DND-41 (cell line): ENCODE measurements around the gene ACP3.

Experiments
- ATAC-seq: fragments of 200-7000 bp; cut with Tn5 transposase; 3 replicates; pipeline ENCODE4 v1.9.1; 2021; ENCODE audit warnings: low read depth; ENCODE audit not compliant: insufficient read depth
- DNase-seq: peaks from one replicate; pipeline ENCODE4 v3.0.0-alpha.2; 2020
- H2AFZ ChIP-seq: 2 replicates; pipeline ENCODE4 v1.6.0; 2012; ENCODE audit warnings: low read depth, low read length
- H3K27ac ChIP-seq: 2 replicates; pipeline ENCODE4 v1.5.1; 2012; ENCODE audit warnings: low read length, inconsistent platforms
- H3K27me3 ChIP-seq: fragments of 200-600 bp; sonication (generic); 2 replicates; pipeline ENCODE4 v1.6.0; 2012; ENCODE audit warnings: low read length, mild to moderate bottlenecking, inconsistent platforms; ENCODE audit not compliant: insufficient read depth, poor library complexity
- H3K36me3 ChIP-seq: 2 replicates; pipeline ENCODE4 v1.5.1; 2012; ENCODE audit warnings: low read length, inconsistent platforms; ENCODE audit not compliant: insufficient read depth
- H3K4me1 ChIP-seq: 2 replicates; pipeline ENCODE4 v1.5.1; 2012; ENCODE audit warnings: mild to moderate bottlenecking, low read length; ENCODE audit not compliant: insufficient read depth
- H3K4me2 ChIP-seq: 2 replicates; pipeline ENCODE4 v1.6.0; 2012; ENCODE audit warnings: mild to moderate bottlenecking, moderate library complexity, low read length, inconsistent platforms; ENCODE audit not compliant: insufficient read depth
- H3K4me3 ChIP-seq, 2 experiments: fragments of 200-600 bp in 1 of 2; shearing (Covaris generic) in 1 of 2; 2 replicates each; pipeline ENCODE4 v1.5.1; 2012 to 2016; ENCODE audit warnings: inconsistent platforms in 2 of 2, low read length in 2 of 2, mild to moderate bottlenecking in 2 of 2, low read depth in 1 of 2, moderate library complexity in 1 of 2
- H3K79me2 ChIP-seq: 2 replicates; pipeline ENCODE4 v1.6.0; 2012; ENCODE audit warnings: low read length, inconsistent platforms; ENCODE audit not compliant: insufficient read depth
- H3K9ac ChIP-seq: 2 replicates; pipeline ENCODE4 v1.6.0; 2012; ENCODE audit warnings: low read depth, mild to moderate bottlenecking, inconsistent platforms, low read length, moderate library complexity
- H3K9me3 ChIP-seq: 2 replicates; pipeline ENCODE4 v1.5.1; 2012; ENCODE audit warnings: low read length, moderate library complexity, mild to moderate bottlenecking, inconsistent platforms; ENCODE audit not compliant: insufficient read depth, severe bottlenecking
- H4K20me1 ChIP-seq: 2 replicates; pipeline ENCODE4 v1.6.0; 2012; ENCODE audit warnings: low read length; ENCODE audit not compliant: insufficient read depth
- CTCF ChIP-seq: IDR thresholded peaks from 2 replicates; pipeline ENCODE4 v1.5.1; 2012; ENCODE audit warnings: borderline replicate concordance, low read length, moderate library complexity, mild to moderate bottlenecking; ENCODE audit not compliant: poor library complexity, severe bottlenecking; ENCODE audit errors: extremely low read depth
- EZH2 ChIP-seq: IDR thresholded peaks from 3 replicates; pipeline ENCODE4 v1.6.1; 2012; ENCODE audit warnings: borderline replicate concordance, low read depth, mild to moderate bottlenecking, moderate library complexity, low read length, inconsistent platforms; ENCODE audit not compliant: severe bottlenecking

Gene ACP3

GRCh38 chr3:132351222-132351806 is 34.1 kb downstream of the ACP3 start:
- ATAC-seq, result no peak
- DNase-seq, result no peak
- no peaks in the 10 kb centered on the region for H3K4me1 ChIP-seq
- no peaks in the 10 kb centered on the region for H4K20me1 ChIP-seq
- no peaks in the 10 kb centered on the region for H3K9me3 ChIP-seq
- H3K27ac ChIP-seq, result no peak overlapping the region
- H3K4me3 ChIP-seq, result no peak overlapping the region
- H3K79me2 ChIP-seq, result no peaks in the 10 kb centered on the region
- no peak overlapping the region for H2AFZ ChIP-seq
- H3K27me3 ChIP-seq, result peaks cover 20% of the 10 kb centered on the region
- H3K4me2 ChIP-seq, result no peak overlapping the region
- TF ChIP-seq EZH2 (no peak), CTCF (no peak)
- no peaks in the 10 kb centered on the region for H3K36me3 ChIP-seq
- H3K9ac ChIP-seq, result no peak overlapping the region

DNA sequence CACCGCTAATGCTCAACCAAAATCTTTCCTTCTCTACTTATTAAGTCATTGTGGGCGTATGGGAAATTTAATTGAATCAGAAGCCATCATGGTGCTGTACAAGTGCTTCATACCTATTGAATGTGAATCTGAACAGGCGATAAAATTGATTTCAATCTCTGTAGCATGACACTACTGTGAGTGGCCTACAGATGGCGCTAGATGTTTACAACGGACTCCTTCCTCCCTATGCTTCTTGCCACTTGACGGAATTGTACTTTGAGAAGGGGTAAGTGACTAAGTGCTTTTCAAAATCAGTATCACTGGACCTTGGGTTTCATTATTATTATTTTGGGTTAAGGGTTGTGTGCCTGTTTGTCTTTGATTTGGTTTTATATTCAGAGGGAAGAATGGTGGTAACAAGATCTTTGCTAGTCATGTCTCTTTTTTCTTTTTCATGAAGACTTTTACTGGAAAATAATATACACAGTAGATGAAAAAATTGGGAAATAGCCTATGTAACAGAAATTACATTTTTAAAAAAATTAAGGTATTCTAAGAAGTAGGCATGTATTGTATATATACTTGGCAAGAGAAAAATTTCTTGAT is 35.4 kb downstream of the ACP3 start:
- no peak overlapping the region for H3K9ac ChIP-seq
- TF ChIP-seq CTCF (peak; percentile 96), EZH2 (no peak)
- H2AFZ ChIP-seq, result no peak overlapping the region

GRCh38 chr3:132354916-132355702 is 37.9 kb downstream of the ACP3 start:
- no peaks in the 10 kb centered on the region for H3K9me3 ChIP-seq
- ATAC-seq (no peak), DNase-seq (no peak)
- H3K4me2 ChIP-seq, result no peak overlapping the region
- H4K20me1 ChIP-seq, result no peaks in the 10 kb centered on the region
- H3K4me1 ChIP-seq, result no peaks in the 10 kb centered on the region
- peaks cover 24% of the 10 kb centered on the region for H3K27me3 ChIP-seq
- no peaks in the 10 kb centered on the region for H3K79me2 ChIP-seq
- H3K4me3 ChIP-seq, result no peak overlapping the region
- H3K9ac ChIP-seq, result no peak overlapping the region
- no peak overlapping the region for H3K27ac ChIP-seq
- TF ChIP-seq CTCF, result no peak
- TF ChIP-seq EZH2, result no peak
- H3K36me3 ChIP-seq, result no peaks in the 10 kb centered on the region
- H2AFZ ChIP-seq, result no peak overlapping the region

More for the DNA sequence above, 35.4 kb downstream of the ACP3 start:
- H3K9me3 ChIP-seq, result no peaks in the 10 kb centered on the region
- peak; percentile 62 for DNase-seq
- H3K4me2 ChIP-seq, result no peak overlapping the region
- peaks cover 26% of the 10 kb centered on the region for H3K27me3 ChIP-seq
- no peaks in the 10 kb centered on the region for H3K4me1 ChIP-seq
- no peaks in the 10 kb centered on the region for H3K36me3 ChIP-seq
- no peak overlapping the region for H3K27ac ChIP-seq
- H3K4me3 ChIP-seq, result no peak overlapping the region
- no peaks in the 10 kb centered on the region for H4K20me1 ChIP-seq
- ATAC-seq, result peak; percentile 83
- H3K79me2 ChIP-seq, result no peaks in the 10 kb centered on the region
